HEK293T (cell line): ENCODE results near the gene LIFR.

Experiments used
- BHLHE40 ChIP-seq: fragments of 450-650 bp; IDR thresholded peaks from 2 replicates; pipeline ENCODE4 v1.6.1; 2016; ENCODE audit warnings: mild to moderate bottlenecking, moderate library complexity, borderline replicate concordance
- ELF4 ChIP-seq: fragments of 450-650 bp; IDR thresholded peaks from 2 replicates; pipeline ENCODE4 v1.6.1; 2017; ENCODE audit warnings: antibody characterized with exemption
- FOXA1 ChIP-seq: fragments of 450-650 bp; IDR thresholded peaks from 2 replicates; pipeline ENCODE4 v1.6.1; 2016; ENCODE audit warnings: mild to moderate bottlenecking
- FOXM1 ChIP-seq: fragments of 450-650 bp; IDR thresholded peaks from 2 replicates; pipeline ENCODE4 v1.6.1; 2017; ENCODE audit warnings: mild to moderate bottlenecking, borderline replicate concordance
- HDGF ChIP-seq: fragments of 450-650 bp; IDR thresholded peaks from 2 replicates; pipeline ENCODE4 v1.6.1; 2017; ENCODE audit warnings: antibody characterized with exemption, borderline replicate concordance
- L3MBTL2 ChIP-seq: fragments of 450-650 bp; conservative IDR thresholded peaks from 2 replicates; pipeline ENCODE4 v1.6.1; 2016; ENCODE audit warnings: mild to moderate bottlenecking
- LEF1 ChIP-seq: fragments of 450-650 bp; IDR thresholded peaks from 2 replicates; pipeline ENCODE4 v1.6.1; 2017; ENCODE audit warnings: mild to moderate bottlenecking, borderline replicate concordance
- SP1 ChIP-seq: fragments of 450-650 bp; IDR thresholded peaks from 2 replicates; pipeline ENCODE4 v1.6.1; 2017
- SUZ12 ChIP-seq: fragments of 450-650 bp; IDR thresholded peaks from 2 replicates; pipeline ENCODE4 v1.6.1; 2016; ENCODE audit warnings: mild to moderate bottlenecking
- ZNF384 ChIP-seq: fragments of 450-650 bp; IDR thresholded peaks from 2 replicates; pipeline ENCODE4 v1.6.1; 2016
- TF ChIP-seq, protein P1 (sequence below): fragments of 450-650 bp; IDR thresholded peaks from 2 replicates; pipeline ENCODE4 v1.6.1; 2016

GRCh38 chr5:38431242-38431853, 125.1 kb downstream of the LIFR start:
- TF ChIP-seq LEF1 (no peak), FOXM1 (no peak), L3MBTL2 (no peak), SUZ12 (no peak), BHLHE40 (no peak), HDGF (no peak), ZNF384 (no peak), SP1 (no peak), FOXA1 (no peak), ELF4 (no peak)
- TF ChIP-seq, protein P1, sequence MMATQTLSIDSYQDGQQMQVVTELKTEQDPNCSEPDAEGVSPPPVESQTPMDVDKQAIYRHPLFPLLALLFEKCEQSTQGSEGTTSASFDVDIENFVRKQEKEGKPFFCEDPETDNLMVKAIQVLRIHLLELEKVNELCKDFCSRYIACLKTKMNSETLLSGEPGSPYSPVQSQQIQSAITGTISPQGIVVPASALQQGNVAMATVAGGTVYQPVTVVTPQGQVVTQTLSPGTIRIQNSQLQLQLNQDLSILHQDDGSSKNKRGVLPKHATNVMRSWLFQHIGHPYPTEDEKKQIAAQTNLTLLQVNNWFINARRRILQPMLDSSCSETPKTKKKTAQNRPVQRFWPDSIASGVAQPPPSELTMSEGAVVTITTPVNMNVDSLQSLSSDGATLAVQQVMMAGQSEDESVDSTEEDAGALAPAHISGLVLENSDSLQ: no peak
